GM12892 (cell line): ENCODE data around the gene CXorf49.
"Not testable (repeated sequence)": the region's sequence is repeated elsewhere in the genome, so short reads cannot be mapped to it uniquely, and the experiment has no call there.

Experiments
- DNase-seq: peaks from one replicate; pipeline ENCODE4 v3.0.0; 2011; ENCODE audit not compliant: insufficient read length
- FAIRE-seq: peaks from 2 replicates; lab custom pipeline; 2011; peaks lifted over from hg19 to GRCh38; lab: Jason Lieb, UNC
- POLR2A ChIP-seq: IDR thresholded peaks from 2 replicates; pipeline ENCODE4 v1.6.1; 2011; ENCODE audit warnings: low read depth, low read length, control low read depth
- POLR2AphosphoS5 ChIP-seq: IDR thresholded peaks from 2 replicates; pipeline ENCODE4 v1.6.1; 2011; ENCODE audit warnings: low read depth, low read length, control low read depth
- TAF1 ChIP-seq: IDR thresholded peaks from 2 replicates; pipeline ENCODE4 v1.6.1; 2011; ENCODE audit warnings: low read depth, mild to moderate bottlenecking, control low read depth, low read length, borderline replicate concordance

Gene CXorf49

GRCh38 chrX:71679575-71680207, 38.4 kb downstream of the CXorf49 start:
- FAIRE-seq (no peak), DNase-seq (no peak)
- no peak for TF ChIP-seq POLR2A
- no peak for TF ChIP-seq TAF1
- TF ChIP-seq POLR2AphosphoS5 = no peak

- DNase-seq, FAIRE-seq: not testable (repeated sequence)
These were observed 40.9 kb downstream of the CXorf49 start for GRCh38 chrX:71677195-71677594.

GRCh38 chrX:71676068-71676795, 41.9 kb downstream of the CXorf49 start:
- FAIRE-seq, DNase-seq: not testable (repeated sequence)

GRCh38 chrX:71675636-71676035, 42.4 kb downstream of the CXorf49 start:
- FAIRE-seq, DNase-seq: not testable (repeated sequence)

- TF ChIP-seq TAF1 (no peak), POLR2AphosphoS5 (no peak), POLR2A (no peak)
- no peak for FAIRE-seq
These were observed 46.1 kb downstream of the CXorf49 start for GRCh38 chrX:71671938-71672337.

GRCh38 chrX:71671043-71671780, 46.9 kb downstream of the CXorf49 start:
- DNase-seq (no peak), FAIRE-seq (no peak)

More at GRCh38 chrX:71671938-71672337, 46.1 kb downstream of the CXorf49 start:
- DNase-seq = no peak

GRCh38 chrX:71669947-71670346, 48.1 kb downstream of the CXorf49 start:
- not testable (repeated sequence) for DNase-seq
- FAIRE-seq = peak; percentile 63

More at GRCh38 chrX:71671043-71671780, 46.9 kb downstream of the CXorf49 start:
- TF ChIP-seq POLR2AphosphoS5 (no peak), POLR2A (no peak), TAF1 (no peak)

- FAIRE-seq (no peak), DNase-seq (no peak)
- TF ChIP-seq POLR2AphosphoS5 (no peak), POLR2A (no peak), TAF1 (no peak)
These were observed 48.6 kb downstream of the CXorf49 start for GRCh38 chrX:71669492-71669891.

- no peak for FAIRE-seq
- TF ChIP-seq POLR2A (no peak), TAF1 (no peak), POLR2AphosphoS5 (no peak)
- no peak for DNase-seq
These were observed 49.9 kb downstream of the CXorf49 start for GRCh38 chrX:71668248-71668595.

- TF ChIP-seq TAF1 (no peak), POLR2A (no peak), POLR2AphosphoS5 (no peak)
- no peak for FAIRE-seq
- DNase-seq = no peak
These were observed 50.5 kb downstream of the CXorf49 start, which contains the start of gene LOC101059915 for GRCh38 chrX:71667328-71668247. Gene LOC101059915, plus strand, starts transcription at chrX:71667546.
